GM21447 (cell line): ENCODE measurements around the gene BTBD8.

Source experiments
- ATAC-seq: cut with Tn5 transposase; IDR thresholded peaks from one replicate; pipeline ENCODE4 v1.9.1; 2021; ENCODE audit not compliant: unreplicated experiment

The BTBD8 gene

DNA sequence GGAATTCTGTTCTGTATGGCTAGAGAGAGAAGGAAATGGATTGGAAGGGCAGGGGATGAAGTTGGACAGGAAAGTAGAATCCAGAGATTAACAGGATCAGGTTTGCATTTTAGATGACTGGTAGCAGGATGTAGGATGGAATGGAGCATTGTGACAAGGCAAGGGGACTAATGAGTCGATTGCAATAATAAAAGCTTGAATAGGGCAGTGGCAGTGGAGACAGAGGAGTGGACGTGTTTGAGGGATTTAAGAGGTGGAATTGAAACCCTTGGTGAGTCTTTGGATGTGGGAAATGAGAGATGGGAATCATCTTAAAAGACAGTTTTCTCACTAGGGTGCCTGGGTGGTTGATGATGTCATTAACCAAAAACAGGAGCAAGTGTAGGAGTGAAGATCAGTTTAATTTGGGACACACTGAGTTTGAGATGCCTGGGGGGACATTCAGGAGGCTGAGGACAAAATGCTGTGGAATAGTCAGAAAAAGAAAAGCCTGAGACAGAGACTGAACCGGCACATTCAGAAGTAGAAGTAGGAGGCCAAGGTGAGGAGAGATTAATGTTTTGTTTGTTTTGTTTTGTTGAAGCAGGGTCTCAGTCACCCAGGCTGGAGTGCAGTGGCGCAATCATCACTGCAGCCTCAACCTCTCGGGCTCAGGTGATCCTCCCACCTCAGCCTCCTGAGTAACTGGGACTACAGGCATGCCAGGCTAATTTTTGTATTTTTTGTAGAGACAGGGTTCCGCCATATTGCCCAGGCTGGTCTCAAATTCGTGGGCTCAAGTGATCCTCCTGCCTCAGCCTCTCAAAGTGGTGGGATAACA lies 108.5 kb downstream of the BTBD8 start:
- no peak for ATAC-seq

- ATAC-seq = no peak
These were observed 111.6 kb downstream of the BTBD8 start for GRCh38 chr1:92191726-92192125.

DNA sequence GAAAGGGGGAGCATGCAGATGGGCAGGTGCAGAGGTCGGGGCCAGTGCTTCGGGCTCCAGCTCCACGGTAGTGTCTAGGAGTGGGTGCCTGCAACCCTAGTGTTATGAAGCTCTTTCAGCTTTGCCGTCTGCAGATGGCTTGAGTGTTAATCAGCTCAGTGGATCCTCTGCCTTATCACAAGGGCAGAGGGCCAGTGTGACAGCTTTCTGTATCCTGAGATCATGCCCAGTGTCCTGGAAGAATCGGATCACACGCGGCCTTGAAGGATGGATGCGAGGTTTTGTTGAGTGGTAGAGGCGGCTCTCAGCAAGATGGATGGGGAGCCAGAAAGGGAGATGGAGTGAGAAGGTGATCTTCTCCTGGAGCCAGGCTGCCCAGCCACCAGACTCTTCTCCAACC lies 112.1 kb downstream of the BTBD8 start:
- no peak for ATAC-seq

DNA sequence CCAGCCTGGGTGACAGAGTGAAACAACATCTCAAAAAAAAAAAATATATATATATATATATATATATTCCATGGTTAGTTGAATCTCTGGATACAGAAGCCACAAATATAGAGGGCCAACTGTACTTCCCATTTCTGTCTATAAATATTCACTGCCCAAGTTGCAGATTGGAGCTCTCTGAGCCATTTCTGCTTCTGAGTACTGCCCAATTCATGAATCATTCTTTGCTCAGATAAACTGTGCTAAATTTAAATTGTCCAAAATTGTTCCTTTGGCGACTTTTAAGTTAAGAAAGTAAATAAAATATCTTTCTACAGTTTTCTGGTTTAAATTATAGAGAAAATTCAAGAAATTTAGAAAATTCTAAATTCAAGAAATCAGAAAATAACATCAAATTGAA lies 114.4 kb downstream of the BTBD8 start:
- ATAC-seq = no peak

- no peak for ATAC-seq
These were observed 121.8 kb downstream of the BTBD8 start for GRCh38 chr1:92201973-92202372.

- no peak for ATAC-seq
These were observed 123.0 kb downstream of the BTBD8 start for GRCh38 chr1:92203105-92203504.

- ATAC-seq = no peak
These were observed 130.6 kb downstream of the BTBD8 start for GRCh38 chr1:92210701-92211100.

- no peak for ATAC-seq
These were observed 131.0 kb downstream of the BTBD8 start for GRCh38 chr1:92211166-92211565.

GRCh38 chr1:92217721-92218120 lies 137.6 kb downstream of the BTBD8 start, which contains the start of gene C1orf146:
Gene C1orf146, plus strand, starts transcription at chr1:92217915. Its CDS starts 13,506 bp downstream, at chr1:92231421.
- no peak for ATAC-seq

GRCh38 chr1:92218559-92218958 lies 138.4 kb downstream of the BTBD8 start:
- ATAC-seq = no peak

- ATAC-seq = no peak
These were observed 138.9 kb downstream of the BTBD8 start for GRCh38 chr1:92219028-92219427.

GRCh38 chr1:92228401-92228800 lies 148.3 kb downstream of the BTBD8 start:
- ATAC-seq = no peak

- no peak for ATAC-seq
These were observed 150.6 kb downstream of the BTBD8 start for GRCh38 chr1:92230736-92231135.
